Measurements from ENCODE around the gene KRT35. TPM values are rescaled to one million over a fixed set of nuclear protein-coding genes. Genes with fewer than 3 reads are reported as not detected.

The KRT35 gene
- total and polyA plus RNA-seq, 2 experiments from 2014 or later: not detected

GRCh38 chr17:41440531-41441033 is 40.4 kb downstream of the KRT35 start, which contains the start of gene KRT38:
TSS of gene KRT38 (minus strand) at chr17:41440983. CDS start at chr17:41440921, 62 bp downstream.
- Histone ChIP-seq H2AFZ (no peak within 1 kb of the TSS), H4K20me1 (replicated peaks; ENCODE audit: insufficient read depth) (no peaks in the 10 kb centered on the region), H3K27ac (ENCODE audit: low read depth) (no peak within 1 kb of the TSS), H3K36me3 (ENCODE audit: insufficient read depth) (no peaks in the 10 kb centered on the region), H3K9me2 (ENCODE audit: insufficient read depth) (0 out of 2 replicates have a peak, but pooled peaks cover 11% of the 10 kb centered on the region), H3K4me1 (ENCODE audit: insufficient read depth) (no peaks in the 10 kb centered on the region), H3F3A (replicated peaks; ENCODE audit: low read depth) (no peaks in the 10 kb centered on the region), H3K27me3 (ENCODE audit: insufficient read depth) (no peaks in the 10 kb centered on the region), H3K4me2 (no peak within 1 kb of the TSS), H3K4me3 (no peak within 1 kb of the TSS), H3K79me2 (replicated peaks; ENCODE audit: insufficient read depth) (no peaks in the 10 kb centered on the region)
- ATAC-seq (no peak), DNase-seq (ENCODE audit: low spot score) (no peak)
- H3K4me3 Mint-ChIP-seq: no peak within 1 kb of the TSS
- H3K27ac Mint-ChIP-seq: no peak within 1 kb of the TSS
- H3K36me3 Mint-ChIP-seq (ENCODE audit: low read depth): no peaks in the 10 kb centered on the region
- TF ChIP-seq ZNF462 (CRISPR knock-in tag; IDR thresholded peaks at IDR 0.05): no peak
- TF ChIP-seq CTCF (conservative IDR thresholded peaks at IDR 0.05; ENCODE audit: low read depth in 2 of 2): no peak
- TF ChIP-seq STAT1 (IDR thresholded peaks at IDR 0.05; ENCODE audit: unreplicated experiment): no peak
- TF ChIP-seq EZH2 (IDR thresholded peaks at IDR 0.05; ENCODE audit: low read depth, unreplicated experiment): no peak
- peaks cover 4% of the 10 kb centered on the region; the same call in 2 of the 3 replicates for H3K9me3 Mint-ChIP-seq
- no peaks in the 10 kb centered on the region for H3K4me1 Mint-ChIP-seq
- H3K27me3 Mint-ChIP-seq (ENCODE audit: insufficient read depth, low read depth, poor library complexity): peaks cover 3% of the 10 kb centered on the region

All from GM23338 (cell line).